Stimulated activated CD4-positive, alpha-beta T cell treated with anti-CD3 and anti-CD28 coated beads, Interleukin-1b, Interleukin-23, amount 100 ng/mL, for 48 hours (primary cell): ENCODE data around the gene GPR37L1.

Experiments
- DNase-seq: peaks from one replicate; pipeline ENCODE4 v3.0.0-alpha.2; 2020

GPR37L1 gene

DNA sequence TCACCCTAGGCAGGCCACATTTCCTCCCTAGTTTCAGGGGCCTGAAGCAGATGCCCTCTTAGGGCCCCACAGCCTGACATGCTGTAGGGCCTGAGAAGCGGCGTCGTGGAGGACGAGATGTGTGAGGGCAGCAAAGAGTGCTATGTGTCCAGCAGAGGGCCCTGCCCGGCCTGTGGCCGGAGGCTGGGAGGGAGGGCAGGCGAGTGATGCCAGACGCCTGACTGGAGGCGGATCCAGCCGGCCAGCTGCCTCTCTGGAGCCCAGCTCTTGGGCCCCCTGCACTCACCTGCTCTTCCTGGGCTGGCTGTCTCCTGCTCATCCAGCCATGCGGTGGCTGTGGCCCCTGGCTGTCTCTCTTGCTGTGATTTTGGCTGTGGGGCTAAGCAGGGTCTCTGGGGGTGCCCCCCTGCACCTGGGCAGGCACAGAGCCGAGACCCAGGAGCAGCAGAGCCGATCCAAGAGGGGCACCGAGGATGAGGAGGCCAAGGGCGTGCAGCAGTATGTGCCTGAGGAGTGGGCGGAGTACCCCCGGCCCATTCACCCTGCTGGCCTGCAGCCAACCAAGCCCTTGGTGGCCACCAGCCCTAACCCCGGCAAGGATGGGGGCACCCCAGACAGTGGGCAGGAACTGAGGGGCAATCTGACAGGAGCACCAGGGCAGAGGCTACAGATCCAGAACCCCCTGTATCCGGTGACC is at the start of gene GPR37L1:
TSS of gene GPR37L1 (plus strand) at position 279 of the 697 bp plus-strand sequence. CDS start at position 326, 47 bp downstream.
- DNase-seq = no peak

GRCh38 chr1:202073206-202073605 is 49.5 kb upstream of the GPR37L1 start:
- DNase-seq = no peak

- DNase-seq = no peak
Measured at GRCh38 chr1:202074985-202075384, 47.7 kb upstream of the GPR37L1 start.

DNA sequence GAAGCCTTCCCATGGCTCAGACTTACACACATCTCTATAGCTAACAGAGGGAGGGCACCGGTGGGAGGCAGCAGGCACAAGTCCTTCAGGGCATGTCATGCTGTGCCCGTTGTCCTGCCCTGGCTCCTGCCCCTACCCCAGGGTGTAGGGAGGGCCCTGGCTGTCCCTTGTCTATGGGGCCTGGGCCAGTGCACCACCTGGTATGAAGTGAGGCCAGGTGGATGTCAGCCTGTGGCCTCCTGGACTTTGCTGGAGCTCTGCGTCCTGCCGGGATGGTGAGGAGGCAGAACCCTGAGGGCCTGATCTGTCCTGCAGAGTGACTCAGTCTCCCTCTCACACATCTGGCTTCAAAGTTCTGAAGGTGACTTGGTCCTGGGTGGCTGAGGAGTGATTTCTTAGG is 47.3 kb upstream of the GPR37L1 start:
- DNase-seq = no peak

GRCh38 chr1:202076050-202076511 is 46.6 kb upstream of the GPR37L1 start:
- DNase-seq = no peak

DNA sequence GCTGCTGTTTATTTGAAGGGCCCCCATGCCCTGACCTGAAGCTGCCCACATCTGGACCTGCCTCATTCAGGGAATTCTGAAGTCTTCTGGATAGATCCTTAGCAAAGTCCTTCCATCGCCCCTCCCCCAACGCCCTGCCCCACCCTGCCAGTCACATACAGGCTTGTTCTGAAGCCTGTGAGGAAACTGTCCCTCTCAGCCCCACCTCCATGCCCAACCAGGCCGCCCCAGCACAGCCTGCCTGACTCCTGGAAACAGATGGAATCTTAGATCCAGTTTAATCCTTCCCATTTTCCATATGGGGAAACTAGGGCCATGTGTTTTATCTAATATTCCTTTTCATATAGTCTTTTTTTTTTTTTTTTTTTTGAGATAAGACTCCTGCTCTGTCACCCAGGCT is 44.5 kb upstream of the GPR37L1 start:
- DNase-seq = no peak

GRCh38 chr1:202081992-202082391 is 40.7 kb upstream of the GPR37L1 start:
- no peak for DNase-seq

DNA sequence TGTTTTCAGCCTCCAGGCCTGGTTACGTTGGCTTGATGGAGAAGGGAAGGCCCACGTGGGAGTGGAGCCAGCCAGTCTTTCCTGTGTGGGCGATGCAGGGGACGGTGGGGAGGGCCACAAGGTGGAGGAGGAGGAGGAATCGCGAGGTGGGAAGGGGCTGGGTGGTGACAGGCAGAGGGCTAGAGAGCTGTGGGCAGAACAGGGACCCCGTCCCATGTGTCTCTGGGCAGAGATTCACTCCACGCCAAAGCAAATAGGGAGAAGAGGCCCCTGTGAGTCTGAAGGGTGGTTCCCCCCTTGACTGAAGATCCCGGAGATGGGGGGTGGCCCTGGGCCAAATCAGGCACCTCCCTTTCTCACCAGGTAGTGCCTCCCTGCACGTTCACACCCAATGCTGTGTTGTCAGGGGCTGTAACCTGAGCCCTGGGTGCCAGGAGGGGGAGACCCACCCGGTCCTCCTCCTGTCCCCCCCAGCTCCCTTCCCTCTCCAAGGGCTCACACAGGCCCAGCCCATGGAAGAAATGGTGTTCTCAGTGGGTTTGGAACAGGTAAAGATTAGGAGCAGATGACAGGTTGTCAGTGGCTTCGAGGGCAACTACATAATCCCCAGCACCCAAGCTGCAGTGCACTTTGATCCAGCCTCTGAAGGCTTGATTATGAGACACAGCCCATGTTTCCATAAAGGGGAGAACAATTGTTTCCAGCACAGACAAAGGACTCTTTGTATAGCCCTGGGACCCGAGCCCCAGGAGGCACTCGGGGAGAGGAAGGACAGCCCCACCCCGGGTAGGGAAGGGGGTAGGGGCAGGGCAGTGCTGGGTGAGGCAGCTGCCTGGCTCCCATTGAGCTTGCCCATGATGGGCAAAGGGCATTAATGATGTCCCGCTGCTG is 37.7 kb upstream of the GPR37L1 start:
- DNase-seq = no peak

- DNase-seq = no peak
Measured at GRCh38 chr1:202085682-202086373, 36.9 kb upstream of the GPR37L1 start.

- DNase-seq = no peak
Measured at GRCh38 chr1:202086579-202087350, 36.0 kb upstream of the GPR37L1 start.

GRCh38 chr1:202088206-202088605 is 34.5 kb upstream of the GPR37L1 start:
- no peak for DNase-seq

GRCh38 chr1:202090994-202091393 is 31.7 kb upstream of the GPR37L1 start:
- no peak for DNase-seq

DNA sequence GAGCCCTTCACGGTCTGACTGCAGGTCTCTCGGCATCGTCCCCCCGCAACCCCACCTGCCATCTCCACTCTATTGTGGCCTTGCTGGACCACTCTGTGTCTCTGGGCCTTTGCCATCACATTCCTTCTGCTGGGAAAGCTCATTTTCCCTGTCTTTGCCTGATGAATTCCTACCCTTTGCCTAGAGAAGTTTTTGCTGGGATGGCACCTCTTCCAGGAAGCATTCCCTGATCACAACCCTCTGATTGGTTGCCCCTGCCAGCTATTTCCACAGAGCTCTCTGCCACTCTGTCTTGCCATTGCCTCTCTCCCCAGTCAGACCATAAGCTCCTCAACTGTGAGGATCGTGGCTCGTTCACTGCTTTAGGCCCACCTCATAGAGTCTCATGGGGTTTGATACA is 28.9 kb upstream of the GPR37L1 start:
- DNase-seq = no peak

DNA sequence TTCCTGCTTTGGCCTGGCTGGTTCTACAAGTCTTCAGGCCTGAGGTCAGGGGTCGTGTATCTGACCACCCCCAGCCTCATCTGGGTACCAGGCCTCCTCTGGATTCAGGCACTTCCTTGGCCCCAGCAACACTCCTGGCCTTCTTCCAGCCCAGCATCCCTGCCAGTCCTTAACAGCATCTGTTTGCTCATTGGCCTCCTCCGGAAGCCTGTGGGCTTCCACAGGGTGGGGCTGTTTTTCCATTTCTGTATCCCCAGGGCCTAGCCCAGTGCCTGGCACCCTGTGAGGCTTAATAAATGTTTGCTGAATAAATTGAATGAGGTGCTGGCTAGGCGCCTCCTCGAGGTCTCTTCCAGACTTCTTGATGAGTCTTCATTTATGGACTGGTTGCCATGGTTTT is 21.5 kb upstream of the GPR37L1 start:
- no peak for DNase-seq

- DNase-seq = no peak
Measured at GRCh38 chr1:202104073-202104472, 18.6 kb upstream of the GPR37L1 start.

- DNase-seq = no peak
Measured at GRCh38 chr1:202105571-202106339, 17.0 kb upstream of the GPR37L1 start.

DNA sequence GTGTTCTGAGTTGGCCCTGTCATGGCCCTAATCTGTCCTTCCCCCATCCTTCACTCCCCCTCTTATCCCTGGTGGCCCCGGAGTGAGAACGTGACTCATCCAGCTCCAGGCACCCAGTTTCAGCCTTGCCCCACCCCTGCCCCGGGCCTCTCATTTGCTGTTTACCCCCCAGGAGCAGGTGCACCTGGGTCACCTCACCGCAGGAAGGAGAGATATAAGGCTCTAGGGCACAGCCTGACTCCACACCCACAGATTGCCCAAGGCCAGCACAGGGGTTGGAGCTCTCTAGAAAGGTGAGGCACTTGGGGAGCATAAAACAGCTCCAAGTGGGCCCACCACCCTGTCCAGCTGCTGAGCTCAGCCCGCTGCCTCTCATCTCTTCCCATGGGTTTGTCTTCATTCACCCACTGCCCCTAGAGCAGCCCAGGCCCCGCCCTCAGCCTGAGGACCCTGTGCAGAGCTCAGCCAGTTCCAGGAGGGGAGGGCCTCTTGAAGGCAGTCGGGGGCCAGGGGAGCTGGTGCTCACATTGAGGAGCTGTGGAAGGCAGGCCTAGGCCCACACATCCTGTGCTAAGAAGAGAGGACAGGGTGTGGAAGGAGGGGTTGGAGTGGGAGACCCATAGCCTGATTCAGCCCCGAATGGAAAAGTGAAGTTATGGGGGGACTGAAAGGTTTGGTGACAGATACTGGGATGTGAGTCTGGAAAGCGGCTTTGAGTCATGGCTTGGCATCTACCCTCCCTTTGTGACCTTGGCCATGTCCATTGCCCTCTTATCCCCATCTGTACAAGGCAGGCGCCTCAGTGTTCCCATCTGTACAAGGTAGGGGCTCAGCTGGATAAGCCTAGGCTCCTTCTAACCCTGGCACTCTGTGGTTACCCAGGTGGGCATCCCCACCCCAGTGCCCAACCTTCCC is 16.1 kb upstream of the GPR37L1 start:
- DNase-seq = no peak

DNA sequence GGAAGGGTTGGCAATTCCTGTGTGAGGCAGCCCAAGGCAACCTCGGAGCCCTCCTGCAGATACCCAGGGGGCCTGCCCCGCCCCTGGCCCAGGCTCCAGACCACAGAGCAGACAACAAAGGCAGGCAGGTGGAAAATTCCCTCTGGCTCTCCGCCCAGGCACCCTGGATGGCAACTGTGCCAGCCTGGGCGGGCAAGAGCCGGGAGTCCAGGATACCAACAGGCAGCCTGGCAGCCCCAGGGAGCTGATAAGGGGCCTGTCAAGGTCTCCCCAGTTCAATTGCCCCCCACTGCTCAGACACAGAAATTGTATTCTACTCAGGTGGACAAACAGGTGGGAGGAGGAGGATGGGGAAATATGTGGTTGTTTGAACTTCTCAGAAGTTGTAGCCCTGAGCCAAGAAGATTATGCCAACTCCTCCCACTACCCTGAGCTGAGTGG is 15.4 kb upstream of the GPR37L1 start:
- no peak for DNase-seq

DNA sequence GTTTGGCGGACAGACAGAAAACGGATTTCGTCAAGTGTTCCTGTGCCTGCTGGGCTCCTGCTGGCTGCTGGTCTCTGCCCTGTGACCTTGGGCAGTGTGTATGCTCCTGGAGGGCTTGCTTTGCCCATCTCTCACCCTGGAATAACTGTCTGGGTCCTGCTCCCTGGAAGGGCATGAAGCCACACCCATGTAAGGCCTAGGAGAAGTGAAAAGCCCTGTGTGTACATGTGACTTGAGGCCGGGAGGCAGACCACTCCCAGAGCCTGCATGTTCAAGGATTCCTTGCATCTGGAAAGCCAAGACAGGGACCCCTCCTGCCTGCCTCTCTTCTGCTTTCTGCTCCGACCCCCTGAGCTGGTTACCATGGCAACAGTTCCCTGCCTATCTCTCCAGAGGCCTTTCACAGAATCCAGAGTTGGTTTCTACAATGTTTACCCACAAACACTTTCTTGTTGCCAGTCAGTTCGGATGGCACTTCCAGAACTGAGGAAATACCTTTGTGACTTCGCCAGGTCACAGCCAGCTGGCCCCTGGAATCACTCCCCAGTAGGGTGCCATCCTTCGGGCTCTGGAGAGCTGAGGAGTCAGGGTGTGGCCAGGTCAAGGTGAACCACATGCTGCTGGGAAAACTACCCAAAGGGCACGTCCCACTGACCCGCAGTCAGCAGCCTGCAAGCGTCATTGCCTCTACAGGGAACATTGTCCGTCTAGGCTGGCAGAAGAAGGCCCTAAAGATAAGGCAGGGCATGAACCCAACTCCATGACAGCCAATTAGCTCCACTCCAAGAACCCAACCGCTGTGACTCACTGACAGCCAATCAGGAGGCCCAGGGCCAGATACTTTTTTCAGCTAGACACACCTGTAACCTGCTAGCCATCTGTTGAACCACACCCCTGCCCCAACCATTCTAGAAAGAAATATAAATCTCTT is 14.7 kb upstream of the GPR37L1 start:
- no peak for DNase-seq

GRCh38 chr1:202110977-202111376 is 11.7 kb upstream of the GPR37L1 start:
- DNase-seq = no peak
